Measurements from ENCODE around the gene MRPL57. TPM values are rescaled to one million over a fixed set of nuclear protein-coding genes. Genes with fewer than 3 reads are reported as not detected.
"Not testable (repeated sequence)": the region's sequence is repeated elsewhere in the genome, so short reads cannot be mapped to it uniquely, and the experiment has no call there.

MRPL57 gene
- total RNA-seq, 1 donor from 2014 or later: 26.5 TPM

DNA sequence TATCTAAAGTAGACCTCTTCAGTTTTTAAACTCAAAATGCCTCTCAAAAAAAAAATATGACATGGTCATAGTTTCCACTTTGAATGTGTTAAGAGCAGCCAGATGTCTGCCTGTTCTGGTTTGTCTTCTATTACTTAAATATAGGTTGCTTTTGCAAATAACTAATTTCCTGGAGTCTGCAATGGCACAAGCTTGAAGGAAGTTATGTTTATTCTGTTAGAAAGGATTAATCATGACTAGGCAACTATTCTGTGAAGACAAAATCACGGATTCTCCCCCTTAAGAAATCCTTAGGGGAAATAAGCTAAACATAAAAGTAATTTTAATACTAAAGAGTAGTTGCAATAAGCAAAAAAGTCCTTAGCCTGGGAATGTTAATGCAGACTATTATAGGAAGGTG, 26.4 kb upstream of the MRPL57 start:
- TF ChIP-seq, protein P1, sequence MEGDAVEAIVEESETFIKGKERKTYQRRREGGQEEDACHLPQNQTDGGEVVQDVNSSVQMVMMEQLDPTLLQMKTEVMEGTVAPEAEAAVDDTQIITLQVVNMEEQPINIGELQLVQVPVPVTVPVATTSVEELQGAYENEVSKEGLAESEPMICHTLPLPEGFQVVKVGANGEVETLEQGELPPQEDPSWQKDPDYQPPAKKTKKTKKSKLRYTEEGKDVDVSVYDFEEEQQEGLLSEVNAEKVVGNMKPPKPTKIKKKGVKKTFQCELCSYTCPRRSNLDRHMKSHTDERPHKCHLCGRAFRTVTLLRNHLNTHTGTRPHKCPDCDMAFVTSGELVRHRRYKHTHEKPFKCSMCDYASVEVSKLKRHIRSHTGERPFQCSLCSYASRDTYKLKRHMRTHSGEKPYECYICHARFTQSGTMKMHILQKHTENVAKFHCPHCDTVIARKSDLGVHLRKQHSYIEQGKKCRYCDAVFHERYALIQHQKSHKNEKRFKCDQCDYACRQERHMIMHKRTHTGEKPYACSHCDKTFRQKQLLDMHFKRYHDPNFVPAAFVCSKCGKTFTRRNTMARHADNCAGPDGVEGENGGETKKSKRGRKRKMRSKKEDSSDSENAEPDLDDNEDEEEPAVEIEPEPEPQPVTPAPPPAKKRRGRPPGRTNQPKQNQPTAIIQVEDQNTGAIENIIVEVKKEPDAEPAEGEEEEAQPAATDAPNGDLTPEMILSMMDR (IDR thresholded peaks at IDR 0.05; ENCODE audit: insufficient read depth, low read length, poor library complexity, severe bottlenecking): no peak
- Histone ChIP-seq H3K36me3 (ENCODE audit: control insufficient read depth, insufficient read depth, low read length) (peaks cover 1% of the 10 kb centered on the region), H3K4me3 (ENCODE audit: low read depth, low read length) (no peak overlapping the region), H3K27me3 (ENCODE audit: control insufficient read depth, insufficient read depth, low read length) (no peaks in the 10 kb centered on the region)
- no peak for DNase-seq (ENCODE audit: low read depth)

DNA sequence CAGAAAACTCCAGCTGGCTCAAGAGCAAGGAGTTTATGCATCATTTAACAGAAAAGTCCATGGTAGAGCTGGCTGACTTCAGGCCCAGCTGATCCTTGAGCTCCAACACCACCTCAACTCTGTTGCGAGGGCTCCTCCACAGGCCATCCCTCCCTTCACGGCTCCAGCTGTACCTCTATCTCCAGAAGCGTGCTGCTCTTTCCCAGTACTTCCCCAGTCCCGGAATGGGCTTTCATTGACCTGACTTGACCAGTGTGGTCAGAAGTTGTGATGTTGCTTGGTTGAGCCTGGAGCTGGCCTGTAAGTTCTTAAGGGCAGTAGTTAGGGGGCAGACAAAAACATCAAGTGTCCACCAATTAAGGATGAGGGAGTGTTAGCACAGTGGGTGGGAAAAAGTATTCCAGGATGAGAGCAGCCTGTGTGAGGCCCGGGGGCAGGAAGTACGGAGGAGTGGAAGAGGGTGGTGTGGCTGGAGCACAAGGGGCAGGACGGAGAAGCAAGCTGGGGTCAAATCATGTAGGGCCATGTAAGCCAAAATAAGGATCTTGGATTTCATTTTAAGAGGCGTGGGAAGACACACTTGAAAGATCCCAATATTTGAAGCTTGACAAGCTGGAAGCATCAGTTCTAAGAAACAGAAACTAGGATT, 24.1 kb upstream of the MRPL57 start:
- no peak for DNase-seq (ENCODE audit: low read depth)
- peaks cover 1% of the 10 kb centered on the region for H3K36me3 ChIP-seq (ENCODE audit: control insufficient read depth, insufficient read depth, low read length)
- H3K4me3 ChIP-seq (ENCODE audit: low read depth, low read length): no peak overlapping the region
- TF ChIP-seq, protein P1 (IDR thresholded peaks at IDR 0.05; ENCODE audit: insufficient read depth, low read length, poor library complexity, severe bottlenecking): no peak
- no peaks in the 10 kb centered on the region for H3K27me3 ChIP-seq (ENCODE audit: control insufficient read depth, insufficient read depth, low read length)

DNA sequence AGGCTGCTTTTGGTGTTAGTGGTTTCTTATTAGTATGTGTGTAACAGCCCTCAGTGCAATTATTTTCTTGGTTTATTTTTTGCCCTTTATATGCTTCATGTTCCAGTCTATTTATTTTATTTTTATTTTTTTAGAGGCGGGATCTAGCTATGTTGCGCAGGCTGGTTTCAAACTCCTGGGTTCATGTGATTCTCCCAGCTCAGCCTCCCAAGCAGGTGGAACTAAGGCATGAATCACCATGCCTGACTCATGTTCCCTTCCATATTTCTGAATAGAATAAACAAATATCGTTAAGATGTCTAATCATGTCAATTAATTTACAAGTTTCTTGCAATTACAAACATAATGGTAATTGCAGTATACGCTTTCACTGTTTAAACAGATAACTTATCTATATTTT, 11.8 kb upstream of the MRPL57 start:
- no peak for DNase-seq (ENCODE audit: low read depth)
- H3K36me3 ChIP-seq (ENCODE audit: control insufficient read depth, insufficient read depth, low read length): no peaks in the 10 kb centered on the region
- TF ChIP-seq, protein P1 (IDR thresholded peaks at IDR 0.05; ENCODE audit: insufficient read depth, low read length, poor library complexity, severe bottlenecking): no peak

DNA sequence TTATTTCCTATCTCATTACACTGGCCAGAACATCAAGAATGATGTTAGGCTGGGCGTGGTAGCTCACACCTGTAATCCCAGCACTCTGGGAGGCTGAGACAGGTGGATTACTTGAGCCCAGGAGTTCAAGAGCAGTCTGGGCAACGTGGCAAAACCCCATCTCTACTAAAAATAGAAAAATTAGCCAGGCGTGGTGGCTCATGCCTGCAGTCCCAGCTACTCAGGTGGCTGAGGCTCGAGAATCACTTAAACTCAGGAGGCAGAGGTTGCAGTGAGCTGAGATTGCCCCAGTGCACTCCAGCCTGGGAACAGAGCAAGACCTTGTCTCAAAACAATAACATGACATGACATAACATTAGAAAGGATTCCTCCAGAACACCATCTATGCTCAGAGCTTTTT, 10.9 kb upstream of the MRPL57 start:
- H3K36me3 ChIP-seq (ENCODE audit: control insufficient read depth, insufficient read depth, low read length); DNase-seq (ENCODE audit: low read depth); H3K4me3 ChIP-seq (ENCODE audit: low read depth, low read length); H3K27me3 ChIP-seq (ENCODE audit: control insufficient read depth, insufficient read depth, low read length): not testable (repeated sequence)

More for the DNA sequence above, 11.8 kb upstream of the MRPL57 start:
- H3K27me3 ChIP-seq (ENCODE audit: control insufficient read depth, insufficient read depth, low read length): no peaks in the 10 kb centered on the region
- no peak overlapping the region for H3K4me3 ChIP-seq (ENCODE audit: low read depth, low read length)

DNA sequence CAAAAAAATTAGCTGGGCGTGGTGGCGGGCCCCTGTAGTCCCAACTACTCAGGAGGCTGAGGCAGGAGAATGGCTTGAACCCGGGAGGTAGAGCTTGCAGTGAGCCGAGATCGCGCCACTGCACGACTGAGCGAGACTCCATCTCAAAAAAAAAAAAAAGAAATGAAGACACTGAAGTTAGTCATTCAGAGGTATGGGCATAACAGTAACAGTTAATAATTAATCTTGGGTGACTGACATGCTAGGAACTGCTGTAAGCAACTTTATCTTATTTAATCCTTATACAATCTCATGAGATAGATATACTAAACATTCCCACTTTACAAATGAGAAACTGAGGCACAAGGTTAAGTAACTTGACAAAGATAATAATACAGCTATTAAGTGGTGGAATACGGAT, 5.0 kb upstream of the MRPL57 start:
- TF ChIP-seq, protein P1 (IDR thresholded peaks at IDR 0.05; ENCODE audit: insufficient read depth, low read length, poor library complexity, severe bottlenecking): no peak
- no peaks in the 10 kb centered on the region for H3K36me3 ChIP-seq (ENCODE audit: control insufficient read depth, insufficient read depth, low read length)
- H3K27me3 ChIP-seq (ENCODE audit: control insufficient read depth, insufficient read depth, low read length): no peaks in the 10 kb centered on the region
- no peak overlapping the region for H3K4me3 ChIP-seq (ENCODE audit: low read depth, low read length)
- DNase-seq (ENCODE audit: low read depth): no peak

DNA sequence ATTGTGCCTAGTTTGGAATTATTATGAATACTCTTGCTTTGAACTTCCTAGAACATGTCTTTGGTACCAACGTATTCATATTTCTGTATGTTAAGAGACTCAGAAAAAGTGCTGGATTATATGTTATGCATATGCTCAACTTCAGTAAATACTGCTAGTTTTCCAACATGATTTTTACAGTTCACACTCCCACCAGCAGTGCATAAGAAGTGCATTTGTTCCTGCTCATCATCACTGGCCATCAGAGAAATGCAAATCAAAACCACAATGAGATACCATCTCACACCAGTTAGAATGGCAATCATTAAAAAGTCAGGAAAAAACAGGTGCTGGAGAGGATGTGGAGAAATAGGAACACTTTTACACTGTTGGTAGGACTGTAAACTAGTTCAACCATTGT, 2.7 kb upstream of the MRPL57 start:
- not testable (repeated sequence) for H3K36me3 ChIP-seq (ENCODE audit: control insufficient read depth, insufficient read depth, low read length); H3K4me3 ChIP-seq (ENCODE audit: low read depth, low read length); DNase-seq (ENCODE audit: low read depth); H3K27me3 ChIP-seq (ENCODE audit: control insufficient read depth, insufficient read depth, low read length)

DNA sequence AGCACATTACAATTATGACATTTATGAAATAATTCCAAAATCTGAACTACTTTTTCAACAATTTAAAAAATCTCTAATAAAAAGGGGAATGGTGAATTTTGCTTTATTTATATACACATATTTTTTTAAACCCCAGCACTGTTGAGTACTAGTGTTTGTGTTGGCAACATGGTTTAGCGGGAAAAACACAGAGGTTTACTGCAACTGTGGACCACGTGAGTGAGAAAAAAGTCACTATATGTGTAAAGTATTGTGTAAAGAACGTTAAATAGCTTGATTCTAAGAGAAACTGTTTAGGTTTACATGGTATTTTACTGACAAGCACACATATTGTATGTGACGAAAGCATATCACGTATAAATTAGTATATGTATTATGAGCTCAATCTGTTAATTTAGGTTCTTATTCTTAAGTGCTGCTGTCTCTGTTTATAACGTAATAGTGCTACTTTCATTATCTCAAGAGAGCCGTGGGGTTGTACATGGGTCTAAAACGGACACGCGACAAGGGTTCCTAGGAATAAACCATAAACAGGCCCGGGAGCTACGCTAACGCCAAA, 723 bp upstream of the MRPL57 start:
- TF ChIP-seq, protein P1 (IDR thresholded peaks at IDR 0.05; ENCODE audit: insufficient read depth, low read length, poor library complexity, severe bottlenecking): no peak
- no peaks in the 10 kb centered on the region for H3K27me3 ChIP-seq (ENCODE audit: control insufficient read depth, insufficient read depth, low read length)
- H3K4me3 ChIP-seq (ENCODE audit: low read depth, low read length): peak overlapping the region; percentile 85
- DNase-seq (ENCODE audit: low read depth): no peak
- no peaks in the 10 kb centered on the region for H3K36me3 ChIP-seq (ENCODE audit: control insufficient read depth, insufficient read depth, low read length)

Data from kidney epithelial cell (primary cell).